Heart right ventricle (tissue), 16 donors: ENCODE results near the gene ERICH6. TPM values are rescaled to one million over a fixed set of nuclear protein-coding genes. Genes with fewer than 3 reads are reported as not detected.

ENCODE experiments used
- ATAC-seq, 8 donors: fragments of 200-7000 bp; cut with Tn5 transposase; one replicate each; pipeline ENCODE4 v1.9.1; 2020; ENCODE audit warnings: mild to moderate bottlenecking in 8 of 8, moderate library complexity in 8 of 8, moderate number of reproducible peaks in 1 of 8
- DNase-seq, 2 donors: peaks; one replicate each; pipeline ENCODE4 v3.0.0-alpha.2; 2020
- H3K27ac ChIP-seq, 10 donors: fragments of 200-600 bp; sonication (generic) in 2 of 10; one replicate each; pipeline versions ENCODE4 v1.5.0 to v1.8.0; 2020 to 2022; ENCODE audit warnings: mild to moderate bottlenecking in 3 of 10
- H3K27me3 ChIP-seq, 7 donors: fragments of 200-600 bp; one replicate each; pipeline ENCODE4 v1.8.0; 2021 to 2022; ENCODE audit warnings: mild to moderate bottlenecking in 2 of 7
- H3K36me3 ChIP-seq, 9 donors: fragments of 200-600 bp; sonication (generic) in 1 of 9; one replicate each; pipeline versions ENCODE4 v1.5.0 to v1.8.0; 2020 to 2022; ENCODE audit warnings: mild to moderate bottlenecking in 2 of 9
- H3K4me1 ChIP-seq, 9 donors: fragments of 200-600 bp; sonication (generic) in 1 of 9; one replicate each; pipeline versions ENCODE4 v1.5.0 to v1.8.0; 2020 to 2022; ENCODE audit warnings: mild to moderate bottlenecking in 4 of 9
- H3K4me3 ChIP-seq, 10 donors: fragments of 200-600 bp; sonication (generic) in 2 of 10; one replicate each; pipeline versions ENCODE4 v1.5.0 to v1.8.0; 2020 to 2022; ENCODE audit warnings: mild to moderate bottlenecking in 7 of 10, moderate library complexity in 2 of 10
- H3K9me3 ChIP-seq, 11 donors: fragments of 200-600 bp in 10 of 11; sonication (generic) in 2 of 11; one replicate each; pipeline versions ENCODE4 v1.5.0 to v1.8.0; 2013 to 2022; ENCODE audit warnings: mild to moderate bottlenecking in 2 of 11, control low read depth in 1 of 11, moderate library complexity in 1 of 11
- CTCF ChIP-seq, 9 donors: fragments of 200-600 bp; sonication (generic) in 2 of 9; IDR thresholded peaks; one replicate each; pipeline versions ENCODE4 v1.5.0 to v1.8.0; 2021 to 2022; ENCODE audit warnings: antibody characterized with exemption in 9 of 9, mild to moderate bottlenecking in 5 of 9, moderate library complexity in 1 of 9
- WGBS, 2 donors: extraction: QIAGEN DNeasy Blood & Tissue Kit; methylation state at CpG; one replicate each; pipeline ENCODE4 v1.1.7; 2013; ENCODE audit warnings: inconsistent platforms in 1 of 2; 5-methylcytosine and 5-hydroxymethylcytosine counted together
- intact Hi-C, 10 donors: fragments of 100-400 bp; cut with DNase I; formaldehyde crosslinking; loops; one replicate each; pipeline versions ENCODE4 v1.11.1 to v1.14.2; 2022
- polyA plus RNA-seq, 2 donors: library from polyadenylated mRNA; stranded (reverse); fragments of 200-250 nt; gene quantifications; one replicate each; pipeline ENCODE4 v1.2.3, GENCODE V29; 2013
- total RNA-seq, 10 donors: library from RNA; stranded (reverse); fragmentation: NEBNext Ultra II Directional in 3 of 10; extraction: Animal tissue kit (Norgen Biotek cat#: 25700) in 3 of 10; gene quantifications; one replicate each; pipeline versions ENCODE4 v1.2.1 to v1.2.4, GENCODE V29; 2021 to 2023
- donor health status: Arrhythmogenic right ventricular cardiomyopathy.
- donor health status: ischemic (EF 13 %, LVEDD 7.1; RV severe dilation, severe dysfunction).
- donor health status: healthy with polysubstance abuse.
- donor health status: DM: no; HTN: yes; CAD: no.
- donor health status: DM: no; HTN: no; CAD: no.
- donor health status: ischemic (EF 25% LVEDD 6.9; RV normal size, moderate dysfunction).
- donor health status: ischemic (EF 25% LVEDD 5.7; RV mildly dilated, moderate dysfunction).
- donor health status: healthy.
- donor health status: DM: yes; HTN: yes; CAD: no.
- donor health status: Ischemic cardiomyopathy.
- donor health status: ischemic (EF 35%, LVEDD 5.7; RV mildly dilated, moderate dysfunction).
- donor health status: nonischemic (EF 11% LVEDD 7.7; RV severe dilation, severe dysfunction).
- donor health status: DM: yes; HTN: yes; CAD: no.
- donor health status: PGD.
- donor health status: ischemic (EF 29% LVEDD 5.4; RV normal size, mild dysfunction).
- donor health status: nonischemic (EF 23%, LVEDD 6.1; RV moderate dilation, normal function).

Gene ERICH6
- total and polyA plus RNA-seq, 12 donors, result 0.20 to 0.56 TPM; not detected in 10

- H3K27me3 ChIP-seq, result peaks cover 0 to 3% (median 0%) of the 10 kb centered on the region in 7 donors
- WGBS, 2 donors, result 90 to 92% methylated on average over 5 of the region's 5 CpGs
- ATAC-seq, result no peak
- H3K4me1 ChIP-seq, result no peaks in the 10 kb centered on the region
- no peak for TF ChIP-seq CTCF (IDR thresholded peaks at IDR 0.05)
- no peak for DNase-seq
- H3K4me3 ChIP-seq, result no peak overlapping the region
- intact Hi-C loops, result no loop called here
- no peaks in the 10 kb centered on the region for H3K36me3 ChIP-seq
- H3K9me3 ChIP-seq, result peaks cover 0 to 14% (median 1%) of the 10 kb centered on the region in 11 donors
- H3K27ac ChIP-seq, result no peak overlapping the region
Observed at GRCh38 chr3:150680562-150680961, 23.2 kb downstream of the ERICH6 start.

GRCh38 chr3:150675587-150675986, 28.1 kb downstream of the ERICH6 start:
- ATAC-seq (no peak), DNase-seq (no peak)
- intact Hi-C loops, result no loop called here
- Histone ChIP-seq H3K4me1 (no peaks in the 10 kb centered on the region), H3K27ac (no peak overlapping the region), H3K9me3 (peaks cover 0 to 22% (median 6%) of the 10 kb centered on the region in 11 donors), H3K36me3 (no peaks in the 10 kb centered on the region), H3K4me3 (no peak overlapping the region), H3K27me3 (peaks cover 0 to 3% (median 0%) of the 10 kb centered on the region in 7 donors)
- no peak for TF ChIP-seq CTCF (IDR thresholded peaks at IDR 0.05)

- Histone ChIP-seq H3K9me3 (peaks cover 0 to 22% (median 6%) of the 10 kb centered on the region in 11 donors), H3K27me3 (peaks cover 0 to 3% (median 0%) of the 10 kb centered on the region in 7 donors), H3K36me3 (no peaks in the 10 kb centered on the region), H3K4me3 (no peak overlapping the region), H3K27ac (no peak overlapping the region), H3K4me1 (no peaks in the 10 kb centered on the region)
- 82 to 92% methylated on average over 3 of the region's 3 CpGs for WGBS, 2 donors
- no peak for TF ChIP-seq CTCF (IDR thresholded peaks at IDR 0.05)
- no peak for ATAC-seq
- no peak for DNase-seq
- intact Hi-C loops, result no loop called here
Observed at GRCh38 chr3:150673966-150674365, 29.8 kb downstream of the ERICH6 start.

GRCh38 chr3:150666167-150666566, 37.6 kb downstream of the ERICH6 start:
- DNase-seq, result no peak
- no peaks in the 10 kb centered on the region for H3K36me3 ChIP-seq
- no peaks in the 10 kb centered on the region for H3K27me3 ChIP-seq
- no peaks in the 10 kb centered on the region for H3K4me1 ChIP-seq
- no peak for ATAC-seq
- TF ChIP-seq CTCF (IDR thresholded peaks at IDR 0.05), result no peak
- 85 to 86% methylated on average over 5 of the region's 5 CpGs for WGBS, 2 donors
- no peak overlapping the region for H3K27ac ChIP-seq
- intact Hi-C loops, result no loop called here
- no peak overlapping the region for H3K4me3 ChIP-seq
- H3K9me3 ChIP-seq, result no peaks in the 10 kb centered on the region
